K562 (cell line): ENCODE measurements around the gene PRKCQ. TPM values are rescaled to one million over a fixed set of nuclear protein-coding genes. Genes with fewer than 3 reads are reported as not detected.

Source experiments
- ATAC-seq: fragments of 200-7000 bp; cut with Tn5 transposase; 3 replicates; pipeline ENCODE4 v1.9.1; 2020; ENCODE audit warnings: moderate library complexity
- BruUV-seq: library from RNA; stranded (reverse); fragments of 400-500 nt; replicated peaks from 2 replicates; lab custom pipeline; 2021; lab: Mats Ljungman, UMichigan
- CTCF ChIA-PET: fragments of 300-600 bp; formaldehyde crosslinking; extraction: SDS; loops from one replicate; lab custom pipeline; 2021; ENCODE audit warnings: low intra/inter-chr PET ratio; lab: Yijun Ruan, JAX
- POLR2A ChIA-PET: fragments of 300-600, 350-650 bp; sonication (Branson Sonifier 250); formaldehyde crosslinking; extraction: SDS; loops from one replicate; lab custom pipeline; 2021; ENCODE audit warnings: antibody characterized with exemption, inconsistent platforms; lab: Yijun Ruan, JAX
- DNase-seq, 4 experiments: peaks; one replicate each; pipeline versions ENCODE4 v3.0.0 to v3.0.0-alpha.2; 2011 to 2018; ENCODE audit warnings: low spot score in 3 of 4, mixed read lengths in 3 of 4; ENCODE audit errors: extremely low read depth in 1 of 4
- FAIRE-seq: peaks from 2 replicates; lab custom pipeline; 2011; peaks lifted over from hg19 to GRCh38; lab: Jason Lieb, UNC
- H2AFZ ChIP-seq: 2 replicates; pipeline ENCODE4 v1.6.0; 2011; ENCODE audit warnings: low read depth, low read length, control low read depth, inconsistent platforms
- H3K27ac ChIP-seq: fragments of 200-600 bp; 3 replicates; pipeline ENCODE4 v1.8.0; 2011; ENCODE audit warnings: low read depth, mild to moderate bottlenecking, control low read depth, inconsistent platforms, low read length, moderate library complexity, mixed read lengths; ENCODE audit errors: extremely low read depth
- H3K27me3 ChIP-seq, 2 experiments: fragments of 300-600 bp in 1 of 2; 2 replicates in 1 of 2; 3 replicates in 1 of 2; pipeline versions ENCODE4 v1.6.0 to v1.8.0; 2011; ENCODE audit warnings: inconsistent platforms in 2 of 2, low read length in 2 of 2, mild to moderate bottlenecking in 1 of 2, mixed read lengths in 1 of 2, moderate library complexity in 1 of 2; ENCODE audit not compliant: control insufficient read depth in 2 of 2, insufficient read depth in 2 of 2
- H3K36me3 ChIP-seq: fragments of 300-600 bp; 3 replicates; pipeline ENCODE4 v1.8.0; 2011; ENCODE audit warnings: mild to moderate bottlenecking, low read length, inconsistent platforms; ENCODE audit not compliant: control insufficient read depth, insufficient read depth
- H3K4me1 ChIP-seq, 2 experiments: fragments of 200-600 bp in 1 of 2; replicated peaks in 1 of 2; 2 replicates in 1 of 2; 3 replicates in 1 of 2; pipeline versions ENCODE4 v1.5.1 to v1.8.0; 2011; ENCODE audit warnings: inconsistent platforms in 2 of 2, low read length in 2 of 2, mild to moderate bottlenecking in 1 of 2, mixed read lengths in 1 of 2, moderate library complexity in 1 of 2; ENCODE audit not compliant: control insufficient read depth in 2 of 2, insufficient read depth in 2 of 2
- H3K4me2 ChIP-seq: 2 replicates; pipeline ENCODE4 v1.6.1; 2011; ENCODE audit warnings: low read length, control low read depth, inconsistent platforms, mixed read lengths; ENCODE audit not compliant: insufficient read depth
- H3K4me3 ChIP-seq: fragments of 200-600 bp; sonication (generic), shearing (Covaris generic); 2 replicates; pipeline ENCODE4 v1.5.1; 2016; ENCODE audit warnings: control low read depth, inconsistent platforms
- H3K79me2 ChIP-seq: fragments of 200-600 bp; 3 replicates; pipeline ENCODE4 v1.8.0; 2011; ENCODE audit warnings: low read length, inconsistent platforms; ENCODE audit not compliant: control insufficient read depth, insufficient read depth
- H3K9ac ChIP-seq, 2 experiments: 2 replicates each; pipeline versions ENCODE4 v1.6.0 to v1.6.1; 2011; ENCODE audit warnings: low read depth in 2 of 2, low read length in 2 of 2, control low read depth in 1 of 2, inconsistent platforms in 1 of 2, mild to moderate bottlenecking in 1 of 2, mixed read lengths in 1 of 2; ENCODE audit not compliant: insufficient read depth in 1 of 2
- H3K9me1 ChIP-seq: one replicate; pipeline ENCODE4 v1.6.0; 2011; ENCODE audit warnings: inconsistent platforms, mild to moderate bottlenecking, low read length, moderate library complexity; ENCODE audit not compliant: control insufficient read depth, insufficient read depth
- H3K9me3 ChIP-seq: replicated peaks from 2 replicates; pipeline ENCODE4 v1.5.1; 2011; ENCODE audit warnings: low read depth, low read length, inconsistent platforms; ENCODE audit not compliant: control insufficient read depth, insufficient read depth
- H4K20me1 ChIP-seq: replicated peaks from 2 replicates; pipeline ENCODE4 v1.6.1; 2011; ENCODE audit warnings: low read length, inconsistent platforms, mixed read lengths; ENCODE audit not compliant: control insufficient read depth, insufficient read depth
- CREB1 ChIP-seq, 2 experiments: sonication (generic) in 1 of 2; formaldehyde crosslinking in 1 of 2; IDR thresholded peaks; 2 replicates each; pipeline versions ENCODE4 v1.6.1 to v1.8.0; 2012 to 2022; ENCODE audit warnings: inconsistent platforms in 1 of 2, mild to moderate bottlenecking in 1 of 2, missing genetic modification reagents in 1 of 2, moderate library complexity in 1 of 2
- E2F8 ChIP-seq: fragments of 450-650 bp; IDR thresholded peaks from 2 replicates; pipeline ENCODE4 v1.7.1; 2018; ENCODE audit warnings: mild to moderate bottlenecking, low read depth; ENCODE audit not compliant: partially characterized antibody
- MITF ChIP-seq: IDR thresholded peaks from 2 replicates; pipeline ENCODE4 v1.6.1; 2014; ENCODE audit warnings: antibody characterized with exemption
- MTA2 ChIP-seq: fragments of 450-650 bp; IDR thresholded peaks from 2 replicates; pipeline ENCODE4 v1.6.1; 2016; ENCODE audit warnings: low read depth
- POU5F1 ChIP-seq: fragments of 150-350 bp; IDR thresholded peaks from 2 replicates; pipeline ENCODE4 v1.6.1; 2014; ENCODE audit warnings: borderline replicate concordance, low read length, low read depth, mild to moderate bottlenecking; ENCODE audit not compliant: partially characterized antibody
- ZC3H4 ChIP-seq: sonication (generic); formaldehyde crosslinking; IDR thresholded peaks from 2 replicates; pipeline ENCODE4 v1.9.0; 2021; ENCODE audit warnings: missing genetic modification reagents, borderline replicate concordance
- WGBS: fragments of 100-300 bp; shearing (Covaris generic); methylation state at CpG from one replicate; pipeline ENCODE4 v1.1.6; 2016; ENCODE audit warnings: low coverage, mixed read lengths; ENCODE audit not compliant: insufficient coverage; ENCODE audit errors: missing lambda C conversion rate; 5-methylcytosine and 5-hydroxymethylcytosine counted together
- in situ Hi-C: fragments of 300-500 bp; cut with MboI; formaldehyde crosslinking; loops from 4 replicates; pipeline ENCODE4 v1.15.0; 2018; ENCODE audit warnings: inconsistent platforms, mixed read lengths
- intact Hi-C: fragments of 100-400 bp; cut with micrococcal nuclease; formaldehyde crosslinking; loops from 2 replicates; pipeline ENCODE4 v1.14.2; 2022
- polyA plus RNA-seq, 8 experiments: library from polyadenylated mRNA; depleted of rRNA in 4 of 8; stranded (reverse) in 5 of 8; unstranded in 3 of 8; fragments of >200 nt; fragmentation: Nextera tagmentation in 2 of 8; fragmentation: Illumina TruSeq in 1 of 8; extraction: Ambion mirVana in 2 of 8; extraction: Trizol in 1 of 8; gene quantifications; 2 replicates each; pipeline versions ENCODE4 v1.2.1 to v1.2.3, GENCODE V29; 2011 to 2014; ENCODE audit warnings: inconsistent platforms in 1 of 8, missing spikeins in 1 of 8
- total RNA-seq, 7 experiments: library from RNA; depleted of rRNA in 6 of 7; stranded (reverse); fragments of >200 nt in 6 of 7; fragmentation: Illumina TruSeq in 2 of 7; extraction: Trizol in 2 of 7; gene quantifications; 2 replicates each; pipeline versions ENCODE4 v1.2.1 to v1.2.3, GENCODE V29; 2011 to 2021; ENCODE audit warnings: low replicate concordance in 1 of 7
- TF ChIP-seq, protein P1 (sequence below), 2 experiments: IDR thresholded peaks; 2 replicates each; pipeline ENCODE4 v1.6.1; 2011; ENCODE audit warnings: borderline replicate concordance in 1 of 2, control low read depth in 1 of 2, low read depth in 1 of 2, low read length in 1 of 2, mild to moderate bottlenecking in 1 of 2, mixed read lengths in 1 of 2, moderate library complexity in 1 of 2; ENCODE audit not compliant: insufficient read depth in 1 of 2, insufficient read length in 1 of 2, poor library complexity in 1 of 2, severe bottlenecking in 1 of 2; ENCODE audit errors: extremely low read depth in 1 of 2

PRKCQ gene
- total and polyA plus RNA-seq, 9 of the 15 experiments (the other 6 are each of a cell fraction or from before 2014, with no cell fraction given), result 4.4 to 23.3 (median 14.6) TPM

- TF ChIP-seq, protein P1, sequence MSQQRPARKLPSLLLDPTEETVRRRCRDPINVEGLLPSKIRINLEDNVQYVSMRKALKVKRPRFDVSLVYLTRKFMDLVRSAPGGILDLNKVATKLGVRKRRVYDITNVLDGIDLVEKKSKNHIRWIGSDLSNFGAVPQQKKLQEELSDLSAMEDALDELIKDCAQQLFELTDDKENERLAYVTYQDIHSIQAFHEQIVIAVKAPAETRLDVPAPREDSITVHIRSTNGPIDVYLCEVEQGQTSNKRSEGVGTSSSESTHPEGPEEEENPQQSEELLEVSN (IDR thresholded peaks at IDR 0.05; ENCODE audit: borderline replicate concordance in 1 of 2, extremely low read depth in 1 of 2, insufficient read depth in 1 of 2, insufficient read length in 1 of 2, low read depth in 1 of 2, low read length in 1 of 2, poor library complexity in 1 of 2, severe bottlenecking in 1 of 2), result no peak
- TF ChIP-seq CREB1 (IDR thresholded peaks at IDR 0.05) (no peak), CREB1 (CRISPR knock-in tag; IDR thresholded peaks at IDR 0.05) (no peak), MTA2 (no peak)
Measured at GRCh38 chr10:6530211-6530840, 49.8 kb downstream of the PRKCQ start (continued).

GRCh38 chr10:6528198-6528950, 51.7 kb downstream of the PRKCQ start:
- no peaks in the 10 kb centered on the region; the same call in 2 of the 3 replicates for H3K36me3 ChIP-seq
- no peaks in the 10 kb centered on the region for H3K79me2 ChIP-seq
- POLR2A ChIA-PET, result no interaction called here
- intact Hi-C loops, result no loop called here
- CTCF ChIA-PET, result no interaction called here
- no peak overlapping the region for H2AFZ ChIP-seq
- FAIRE-seq (no peak), ATAC-seq (no peak), DNase-seq (no peak)
- peaks cover 0 to 3% of the 10 kb centered on the region in 2 experiments; a peak in 2 of 5 replicates for H3K4me1 ChIP-seq
- H3K9me3 ChIP-seq, result no peaks in the 10 kb centered on the region
- no peaks in the 10 kb centered on the region for H3K9me1 ChIP-seq
- no peaks in the 10 kb centered on the region; the same call in 1 of the 2 replicates for H4K20me1 ChIP-seq
- H3K4me2 ChIP-seq, result no peak overlapping the region
- H3K27ac ChIP-seq, result no peak overlapping the region
- TF ChIP-seq MITF (no peak), ZC3H4 (CRISPR knock-in tag) (no peak), POU5F1 (no peak), E2F8 (no peak)
- H3K9ac ChIP-seq, result no peak overlapping the region
- in situ Hi-C loops, result no loop called here
- no peak overlapping the region for H3K4me3 ChIP-seq
- BruUV-seq, result no TSS peak
- 21% methylated on average over 12 of the region's 12 CpGs for WGBS
- H3K27me3 ChIP-seq, result no peaks in the 10 kb centered on the region
